Activated T-helper 1 cell treated with anti-CD3 and anti-CD28 coated beads, Interleukin-12 subunit alpha, Interleukin-12 subunit beta, Interleukin-2, Interleukin-4 antibody, amounts not matched to agents 30 ng/mL and 10 ng/mL and 1 ng/mL, durations not matched to agents 14 hours and 24 hours and 36 hours (primary cell): ENCODE data around the gene RGL2. TPM values are rescaled to one million over a fixed set of nuclear protein-coding genes. Genes with fewer than 3 reads are reported as not detected.
"Not testable (repeated sequence)": the region's sequence is repeated elsewhere in the genome, so short reads cannot be mapped to it uniquely, and the experiment has no call there.

Source experiments
- DNase-seq: peaks from one replicate; pipeline ENCODE4 v3.0.0; 2021; ENCODE audit warnings: low spot score
- H3K27ac Mint-ChIP-seq: one replicate; pipeline ENCODE4 v1.8.0; 2021; ENCODE audit warnings: mild to moderate bottlenecking, mixed read lengths
- H3K27me3 Mint-ChIP-seq: one replicate; pipeline ENCODE4 v1.8.0; 2022; ENCODE audit warnings: mild to moderate bottlenecking, moderate library complexity, mixed read lengths; ENCODE audit not compliant: insufficient read depth
- H3K36me3 Mint-ChIP-seq: one replicate; pipeline ENCODE4 v1.8.0; 2021; ENCODE audit warnings: low read depth, mixed read lengths
- H3K4me1 Mint-ChIP-seq: one replicate; pipeline ENCODE4 v1.8.0; 2021; ENCODE audit warnings: low read depth, mixed read lengths
- H3K4me3 Mint-ChIP-seq: one replicate; pipeline ENCODE4 v1.8.0; 2021; ENCODE audit warnings: mild to moderate bottlenecking, moderate library complexity, mixed read lengths
- H3K9me3 Mint-ChIP-seq: one replicate; pipeline ENCODE4 v1.8.0; 2021; ENCODE audit warnings: mixed read lengths
- intact Hi-C: fragments of 100-400 bp; cut with micrococcal nuclease; formaldehyde crosslinking; loops from one replicate; pipeline ENCODE4 v1.15.1; 2024
- total RNA-seq: library from RNA; stranded (reverse); gene quantifications from 2 replicates; pipeline ENCODE4 v1.2.3, GENCODE V29; 2022

RGL2 gene
- total RNA-seq, 1 donor from 2014 or later: 27.6 TPM

DNA sequence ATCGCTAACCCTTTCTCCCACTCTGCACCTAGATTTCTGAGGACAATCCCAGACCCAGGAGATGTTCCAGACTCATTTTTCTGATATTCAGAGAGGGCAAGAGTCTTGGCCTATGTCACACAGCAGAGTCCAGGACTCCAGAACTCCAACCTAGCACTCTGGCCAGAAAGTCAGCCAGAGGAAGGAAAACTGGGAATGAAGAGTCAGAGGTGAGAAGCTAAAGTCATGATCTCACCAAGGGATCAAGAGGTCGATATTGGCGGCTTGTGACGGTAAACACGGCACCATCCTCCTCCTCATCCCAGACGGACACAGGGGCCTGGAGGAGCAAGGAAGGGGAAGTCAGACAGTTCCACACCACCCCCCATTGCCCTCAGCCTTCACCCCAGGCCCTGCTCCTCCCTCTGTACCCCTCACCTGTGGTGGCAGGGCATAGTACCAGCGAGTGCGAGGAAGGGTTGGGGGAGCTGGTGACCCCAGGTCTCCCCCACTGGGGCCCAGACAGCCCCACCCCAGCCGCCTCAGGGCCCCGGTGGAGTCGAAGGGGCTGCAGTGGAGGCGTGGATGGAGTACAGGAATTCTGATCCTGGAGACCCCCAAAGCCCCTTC is 1.8 kb downstream of the RGL2 start:
- Mint-ChIP-seq H3K27ac (peak overlapping the region; percentile 34), H3K9me3 (no peaks in the 10 kb centered on the region), H3K4me3 (peak overlapping the region; percentile 68), H3K27me3 (no peaks in the 10 kb centered on the region), H3K4me1 (peaks cover 37% of the 10 kb centered on the region), H3K36me3 (peaks cover 33% of the 10 kb centered on the region)
- DNase-seq: no peak
- intact Hi-C loops: no loop called here

DNA sequence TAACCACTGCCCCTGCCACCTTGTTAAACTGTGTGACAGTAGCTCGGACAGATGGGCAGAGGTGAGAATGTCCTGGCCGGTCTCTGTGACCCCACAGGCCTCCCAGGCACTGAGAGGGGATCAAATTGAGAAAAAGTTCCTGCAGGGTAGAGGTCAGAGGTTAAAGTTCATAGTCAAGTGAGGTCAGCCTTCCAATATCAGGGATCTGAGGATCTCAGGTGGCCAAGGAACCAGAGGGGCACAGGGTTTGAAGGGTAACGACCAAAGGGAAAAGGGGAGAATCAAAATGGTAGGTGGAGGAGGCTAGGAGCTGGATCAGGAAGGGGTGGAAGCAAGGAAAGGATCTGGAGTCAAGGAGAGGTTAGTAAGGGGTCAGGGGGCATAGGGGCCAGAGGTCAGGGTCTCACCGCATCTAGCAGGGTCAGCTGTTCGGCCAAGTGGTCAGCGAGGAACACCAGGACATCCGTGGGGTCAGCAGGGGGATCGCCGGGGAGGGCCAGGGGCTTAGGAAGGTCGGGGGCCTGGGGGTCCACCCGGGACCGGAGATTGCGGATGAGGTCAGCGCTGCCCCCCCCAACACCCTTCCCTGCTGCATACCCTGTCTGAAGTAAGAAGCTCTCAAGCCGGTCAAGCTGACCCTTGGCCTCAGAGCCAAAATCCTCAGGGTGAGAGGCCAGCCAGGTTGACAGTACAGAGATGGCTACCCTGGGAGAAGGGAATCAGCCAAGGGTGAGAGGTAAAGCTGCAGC is 2.9 kb downstream of the RGL2 start:
- no peak overlapping the region for H3K4me3 Mint-ChIP-seq
- H3K27ac Mint-ChIP-seq: no peak overlapping the region

DNA sequence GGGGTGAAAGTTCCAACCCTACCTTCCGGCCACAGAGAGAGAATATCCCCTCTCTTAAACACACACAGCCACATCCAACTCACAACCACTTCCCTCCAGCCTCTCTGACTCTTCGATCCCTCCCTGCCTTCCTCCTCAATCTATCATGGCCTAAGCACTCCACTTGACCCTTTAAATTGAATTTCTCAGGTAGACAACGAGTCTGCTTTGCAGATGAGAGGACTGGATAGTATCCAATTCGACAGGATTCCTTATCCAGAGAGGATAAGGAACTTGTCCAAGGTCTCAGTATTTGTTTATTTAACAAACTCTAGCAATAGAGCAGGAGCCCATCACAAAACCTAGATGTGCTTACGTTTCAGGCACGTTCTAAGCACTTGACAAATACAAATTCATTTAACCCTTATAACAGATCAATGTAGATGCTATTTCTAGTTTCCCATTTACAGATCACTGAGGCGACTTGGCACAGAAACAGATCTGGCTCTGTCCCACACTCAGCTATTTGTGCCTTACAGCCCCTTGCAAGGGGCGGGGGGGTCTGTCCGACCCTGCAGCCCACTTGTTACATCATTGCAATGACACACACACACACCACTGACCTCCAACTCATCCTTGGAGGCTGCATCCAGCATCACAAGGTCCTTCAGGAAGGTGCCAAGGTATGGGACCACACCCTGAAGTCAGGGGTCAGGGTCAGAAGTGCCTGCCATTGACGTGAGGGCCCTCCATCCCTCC is 4.5 kb downstream of the RGL2 start:
- Mint-ChIP-seq H3K36me3 (peaks cover 29% of the 10 kb centered on the region), H3K27me3 (no peaks in the 10 kb centered on the region), H3K4me1 (peaks cover 32% of the 10 kb centered on the region), H3K27ac (no peak overlapping the region), H3K9me3 (no peaks in the 10 kb centered on the region), H3K4me3 (no peak overlapping the region)
- no peak for DNase-seq
- intact Hi-C loops: no loop called here

More for the DNA sequence above, 2.9 kb downstream of the RGL2 start:
- Mint-ChIP-seq H3K9me3 (no peaks in the 10 kb centered on the region), H3K27me3 (no peaks in the 10 kb centered on the region), H3K4me1 (peaks cover 35% of the 10 kb centered on the region), H3K36me3 (peaks cover 33% of the 10 kb centered on the region)
- DNase-seq: no peak
- intact Hi-C loops: no loop called here

DNA sequence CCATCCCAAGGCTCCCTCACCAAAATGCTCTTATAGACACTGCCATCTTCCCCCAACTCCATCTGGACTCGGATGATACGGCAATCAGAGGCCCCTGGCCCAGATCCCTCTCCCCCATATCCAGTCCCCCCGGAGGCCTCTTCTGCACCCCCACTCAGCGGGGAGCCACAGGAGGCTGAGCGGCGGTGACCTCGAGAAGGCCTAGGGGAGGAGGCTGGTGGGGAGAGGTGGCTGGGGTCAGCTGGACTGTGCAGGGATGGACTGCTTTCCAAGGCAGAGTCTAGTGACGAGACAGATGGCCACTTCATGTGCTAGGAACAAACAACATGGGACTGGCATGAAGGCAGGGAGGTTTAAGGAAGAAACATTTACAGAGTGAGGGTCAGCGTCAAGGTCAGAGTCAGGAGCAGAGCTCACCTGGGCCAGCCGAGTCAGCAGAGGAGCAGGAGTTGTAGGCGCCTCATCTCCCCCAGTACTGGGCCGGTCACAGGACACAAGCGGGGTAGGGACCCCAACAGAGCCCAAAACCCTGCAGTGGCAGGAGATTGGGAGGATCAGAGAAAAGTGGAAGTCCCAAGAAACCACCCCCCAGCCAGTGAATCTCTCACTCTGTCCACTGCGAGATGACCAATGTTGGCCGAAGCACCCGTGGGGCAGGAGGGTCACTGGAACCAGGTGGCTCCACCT is 5.6 kb downstream of the RGL2 start:
- Mint-ChIP-seq H3K4me1 (peaks cover 30% of the 10 kb centered on the region), H3K27ac (no peak overlapping the region), H3K9me3 (no peaks in the 10 kb centered on the region), H3K27me3 (no peaks in the 10 kb centered on the region), H3K4me3 (peak overlapping the region; percentile 16), H3K36me3 (peaks cover 30% of the 10 kb centered on the region)
- DNase-seq: no peak
- intact Hi-C loops: no loop called here

DNA sequence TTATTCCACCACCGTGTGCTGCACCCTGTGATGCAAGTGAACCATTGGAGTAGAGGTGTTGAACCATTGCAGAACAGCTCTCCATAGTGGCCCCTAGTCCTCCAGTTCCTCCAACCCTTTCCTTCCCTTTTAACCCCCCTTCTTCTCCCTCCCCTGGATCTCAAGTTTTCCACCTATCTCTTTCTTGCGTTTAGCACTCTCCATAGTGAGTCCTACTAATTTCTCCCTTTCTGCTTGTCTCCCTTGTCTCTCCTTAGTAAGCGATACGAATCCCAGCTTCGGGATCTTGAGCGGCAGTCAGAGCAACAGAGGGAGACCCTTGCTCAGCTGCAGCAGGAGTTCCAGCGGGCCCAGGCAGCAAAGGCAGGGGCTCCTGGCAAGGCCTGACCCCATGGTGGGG is 8.3 kb downstream of the RGL2 start:
- intact Hi-C loops: no loop called here
- Mint-ChIP-seq H3K36me3 (peaks cover 39% of the 10 kb centered on the region), H3K27me3 (no peaks in the 10 kb centered on the region), H3K4me1 (peaks cover 31% of the 10 kb centered on the region), H3K9me3 (no peaks in the 10 kb centered on the region), H3K4me3 (peak overlapping the region; percentile 98), H3K27ac (peak overlapping the region; percentile 25)
- no peak for DNase-seq

DNA sequence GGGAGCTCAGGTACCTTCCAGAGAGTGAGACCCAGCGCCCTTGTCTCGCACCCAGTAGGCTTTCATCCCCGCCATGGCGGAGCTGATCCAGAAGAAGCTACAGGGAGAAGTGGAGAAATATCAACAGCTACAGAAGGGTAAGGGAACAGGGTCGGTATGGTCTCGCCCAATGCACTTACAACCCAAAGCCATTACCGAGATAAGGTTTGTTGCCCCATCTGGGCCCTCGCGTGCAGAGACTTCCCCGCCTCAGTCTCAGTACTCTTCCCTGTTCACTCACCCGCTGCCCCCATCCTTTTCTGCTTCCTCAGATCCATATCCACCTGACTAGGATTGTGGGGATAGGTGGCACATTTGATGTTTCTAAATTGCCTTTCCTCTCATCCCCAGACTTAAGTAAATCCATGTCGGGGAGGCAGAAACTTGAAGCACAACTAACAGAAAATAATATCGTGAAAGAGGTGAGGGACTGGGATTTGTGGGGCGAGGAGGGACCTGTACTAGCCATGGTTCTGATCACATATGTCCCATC is 8.9 kb downstream of the RGL2 start:
- Mint-ChIP-seq H3K4me1 (peaks cover 31% of the 10 kb centered on the region), H3K4me3 (peak overlapping the region; percentile 98), H3K9me3 (no peaks in the 10 kb centered on the region), H3K36me3 (peaks cover 39% of the 10 kb centered on the region), H3K27ac (peak overlapping the region; percentile 86), H3K27me3 (no peaks in the 10 kb centered on the region)
- DNase-seq: no peak
- intact Hi-C loops: loop anchor here (1.0 to 2.0 kb wide), 9 partner anchors 9 to 164 kb away; partner anchors contain the start of genes B3GALT4, KIFC1, VPS52 and ZBTB22

DNA sequence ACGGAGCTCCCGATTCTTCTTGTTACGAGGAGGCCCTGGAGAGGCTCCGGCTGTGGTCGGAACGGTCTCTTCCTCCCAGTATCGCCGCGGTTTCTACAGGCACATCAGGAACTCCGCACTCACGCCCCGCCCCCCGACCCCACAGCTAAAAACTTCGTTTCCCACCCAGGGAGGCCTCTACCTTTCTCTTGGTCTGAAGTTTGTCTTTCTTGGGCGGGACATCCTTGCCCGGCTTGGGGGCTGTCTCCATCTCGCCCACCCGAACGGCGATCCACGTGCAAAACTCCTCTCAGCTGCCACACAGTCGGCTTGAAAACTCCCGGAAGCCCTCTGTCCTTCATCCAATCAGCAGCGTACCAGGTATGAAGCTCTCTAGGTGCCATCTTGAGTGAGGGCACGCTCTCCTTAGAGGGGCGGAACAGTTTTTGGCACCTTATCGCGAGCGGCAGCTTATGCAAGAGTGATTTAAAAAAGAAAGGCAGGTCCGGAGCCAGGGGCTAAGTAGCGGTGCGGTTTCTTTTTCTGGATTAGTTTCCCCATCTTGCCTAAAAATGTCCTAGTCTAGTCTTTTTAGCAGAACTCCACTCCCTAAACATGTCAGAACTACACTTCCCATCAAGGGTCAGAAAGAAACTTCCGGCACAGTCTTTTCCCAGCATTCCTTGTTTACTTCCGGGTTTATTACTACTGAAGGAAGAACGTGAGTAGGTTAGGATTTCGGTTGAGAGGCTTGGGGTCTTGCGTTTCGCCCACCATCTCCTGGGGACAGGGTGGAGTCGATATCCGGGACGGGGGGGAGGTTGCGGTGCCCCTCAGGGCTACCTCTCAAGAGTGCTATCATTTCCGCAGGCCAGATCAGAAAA is 9.6 kb downstream of the RGL2 start, which contains the start of the genes PFDN6 and WDR46:
PFDN6 (plus strand) TSS at position 681 of the 863 bp plus-strand sequence. CDS start 256 bp downstream, outside the sequence.
WDR46 (minus strand) TSS at position 319 of the 863 bp plus-strand sequence; CDS start at position 250, 69 bp downstream.
- peak; percentile 83 for DNase-seq
- intact Hi-C loops: loop anchor here (1.0 to 2.0 kb wide), 9 partner anchors 10 to 165 kb away; partner anchors contain the start of genes B3GALT4, KIFC1, VPS52 and ZBTB22
- peaks cover 42% of the 10 kb centered on the region for H3K36me3 Mint-ChIP-seq
- peak within 1 kb of the TSS; percentile 86 for H3K27ac Mint-ChIP-seq
- no peaks in the 10 kb centered on the region for H3K27me3 Mint-ChIP-seq
- H3K9me3 Mint-ChIP-seq: no peaks in the 10 kb centered on the region
- H3K4me3 Mint-ChIP-seq: peak within 1 kb of the TSS; percentile 98
- peaks cover 31% of the 10 kb centered on the region for H3K4me1 Mint-ChIP-seq

DNA sequence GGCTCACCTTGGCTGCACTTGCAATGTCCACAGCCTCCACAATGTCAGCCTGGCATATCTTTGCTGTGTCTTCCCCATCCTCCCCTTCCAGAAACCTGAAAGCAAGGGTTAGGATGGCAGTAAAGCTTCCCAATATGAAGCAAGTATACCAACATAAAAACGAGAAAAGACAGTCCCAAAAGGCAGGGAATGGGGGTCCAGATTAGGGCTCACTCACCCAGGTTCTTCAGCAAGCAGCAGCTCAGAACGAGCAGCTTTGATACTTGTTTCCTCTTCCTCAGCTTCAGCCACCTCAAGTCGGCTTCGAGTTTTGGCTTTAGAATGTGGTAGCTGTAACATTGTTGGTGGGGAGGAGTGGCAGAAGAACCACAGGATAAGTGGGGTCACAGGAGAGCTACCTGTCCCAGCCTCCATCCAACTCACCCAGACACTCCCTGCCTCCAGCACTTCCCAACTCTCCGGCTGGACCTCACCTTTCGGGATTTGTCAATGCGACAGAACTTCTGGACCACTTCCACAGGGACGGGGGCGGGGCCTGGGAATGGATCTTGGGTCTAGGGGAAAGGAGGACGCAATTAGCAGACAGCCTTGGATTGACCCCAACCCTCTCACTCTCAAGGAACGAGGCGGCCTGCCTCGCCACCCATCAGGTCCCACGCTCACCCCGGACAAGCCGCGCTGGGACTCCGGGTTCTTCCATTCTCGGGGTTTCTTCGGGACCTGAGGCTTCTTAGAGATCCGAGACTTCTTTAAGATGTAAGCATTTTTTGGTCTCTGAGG is 10.4 kb downstream of the RGL2 start:
- H3K36me3 Mint-ChIP-seq: peaks cover 37% of the 10 kb centered on the region
- no peaks in the 10 kb centered on the region for H3K27me3 Mint-ChIP-seq
- intact Hi-C loops: loop anchor here (2.0 kb wide), 1 partner anchor 102 kb away; the partner anchor contains the start of gene KIFC1

DNA sequence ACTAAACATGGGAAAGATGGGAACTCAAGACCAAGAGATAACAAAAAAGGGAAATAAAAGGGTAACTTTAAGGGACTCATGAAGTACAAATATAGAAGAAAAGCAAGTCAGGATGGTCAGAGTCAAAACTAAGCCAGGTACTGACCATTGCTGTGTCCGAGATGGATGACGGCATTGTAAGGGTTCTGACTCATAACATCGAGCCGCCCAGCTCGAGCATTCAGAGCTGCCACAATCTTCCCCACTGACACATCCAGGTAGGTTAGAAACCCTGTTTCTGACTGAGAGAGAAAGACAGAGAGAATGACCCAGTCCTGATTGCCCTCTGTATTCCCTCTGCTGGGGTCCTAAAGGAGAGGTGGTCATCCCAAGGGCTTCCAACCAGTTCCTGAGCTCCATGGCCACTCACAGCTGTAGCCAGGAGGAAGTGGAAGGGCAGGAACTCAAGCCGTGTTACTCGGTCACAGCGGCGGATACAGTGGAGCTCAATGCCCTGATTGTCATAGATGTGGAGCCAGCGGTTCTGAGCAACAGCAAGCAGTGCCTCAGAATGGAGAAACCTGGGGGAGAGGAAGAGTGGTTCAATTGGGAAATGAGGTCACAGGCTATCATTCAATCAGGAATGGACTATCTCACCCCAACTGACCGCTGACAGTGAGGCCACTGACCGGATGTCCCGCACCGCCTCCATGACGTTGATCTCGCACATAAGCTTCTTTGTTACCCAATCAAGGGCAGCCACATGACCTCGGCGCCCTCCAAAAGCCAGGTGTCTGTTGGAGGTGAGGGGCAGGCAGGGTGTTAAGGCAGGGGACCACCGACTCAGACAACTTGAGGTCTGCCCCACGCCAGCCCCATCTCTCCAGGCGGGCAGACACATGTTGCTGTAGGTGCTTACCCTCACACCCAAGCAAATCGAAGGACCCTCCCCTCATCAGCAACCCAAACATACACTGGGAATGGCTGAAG is 11.5 kb downstream of the RGL2 start:
- Mint-ChIP-seq H3K9me3 (no peaks in the 10 kb centered on the region), H3K36me3 (peaks cover 31% of the 10 kb centered on the region), H3K27me3 (no peaks in the 10 kb centered on the region), H3K4me3 (peak overlapping the region; percentile 98), H3K4me1 (peaks cover 27% of the 10 kb centered on the region), H3K27ac (peak overlapping the region; percentile 31)
- intact Hi-C loops: no loop called here
- DNase-seq: no peak

More for the DNA sequence above, 10.4 kb downstream of the RGL2 start:
- Mint-ChIP-seq H3K4me1 (peaks cover 27% of the 10 kb centered on the region), H3K9me3 (no peaks in the 10 kb centered on the region), H3K4me3 (peak overlapping the region; percentile 98), H3K27ac (no peak overlapping the region)
- DNase-seq: no peak

DNA sequence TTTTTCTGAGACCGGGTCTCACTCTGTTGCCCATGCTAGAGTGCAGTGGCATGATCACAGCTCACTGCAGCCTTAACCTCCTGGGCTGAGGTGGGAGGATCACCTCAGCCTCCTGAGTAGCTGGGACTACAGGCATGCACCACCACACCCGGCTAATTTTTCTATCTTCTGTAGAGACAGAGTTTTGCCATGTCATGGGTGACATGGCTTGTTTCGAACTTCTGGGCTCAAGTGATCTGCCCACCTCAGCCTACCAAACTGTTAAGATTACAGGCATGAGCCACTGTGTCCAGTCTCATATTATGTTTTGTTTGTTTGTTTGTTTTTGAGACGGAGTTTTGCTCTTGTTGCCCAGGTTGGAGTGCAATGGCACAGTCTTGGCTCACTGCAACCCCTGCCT is 13.5 kb downstream of the RGL2 start:
- H3K4me3 Mint-ChIP-seq, H3K9me3 Mint-ChIP-seq, DNase-seq, intact Hi-C loops, H3K27ac Mint-ChIP-seq, H3K27me3 Mint-ChIP-seq: not testable (repeated sequence)
- Mint-ChIP-seq H3K4me1 (peaks cover 23% of the 10 kb centered on the region), H3K36me3 (peaks cover 29% of the 10 kb centered on the region)
